Tibial nerve (tissue), 4 donors: Measurements from ENCODE around the gene ARPP19.

Experiments used
- CTCF ChIP-seq, 5 experiments: fragments of 200-600 bp in 3 of 5; fragments of 450-650 bp in 2 of 5; sonication (generic) in 3 of 5; IDR thresholded peaks; one replicate each; pipeline ENCODE4 v1.5.1; 2016 to 2019; ENCODE audit warnings: antibody characterized with exemption in 5 of 5, mild to moderate bottlenecking in 3 of 5, moderate library complexity in 2 of 5
- EP300 ChIP-seq, 2 donors: sonication (generic); formaldehyde crosslinking; IDR thresholded peaks; one replicate each; pipeline ENCODE4 v1.6.1; 2017; ENCODE audit warnings: antibody characterized with exemption in 2 of 2, mild to moderate bottlenecking in 1 of 2
- POLR2A ChIP-seq, 2 donors: fragments of 450-650 bp; IDR thresholded peaks; one replicate each; pipeline ENCODE4 v1.6.1; 2017; ENCODE audit warnings: antibody characterized with exemption in 2 of 2, mild to moderate bottlenecking in 2 of 2, moderate library complexity in 2 of 2

- TF ChIP-seq CTCF (IDR thresholded peaks at IDR 0.05) (no peak), EP300 (IDR thresholded peaks at IDR 0.05) (no peak), POLR2A (IDR thresholded peaks at IDR 0.05) (no peak)
Observed at GRCh38 chr15:52579852-52580251, 11.0 kb upstream of the ARPP19 start.
